ENCODE results near the gene TMEM201. TPM values are rescaled to one million over a fixed set of nuclear protein-coding genes. Genes with fewer than 3 reads are reported as not detected.

TMEM201 gene
- total and polyA plus RNA-seq, 4 donors: 1.5 to 3.5 (median 2.9) TPM

GRCh38 chr1:9610548-9610947 lies 21.8 kb downstream of the TMEM201 start:
- DNase-seq (ENCODE audit: low spot score): no peak
- H3K9me3 ChIP-seq (ENCODE audit: control insufficient read depth in 4 of 4, low read length in 3 of 4): no peaks in the 10 kb centered on the region
- H3K4me1 ChIP-seq (ENCODE audit: control insufficient read depth in 4 of 4, insufficient read depth in 4 of 4, low read length in 3 of 4): no peaks in the 10 kb centered on the region
- H3K9ac ChIP-seq (ENCODE audit: low read depth in 1 of 2, low read length in 2 of 2): no peak overlapping the region
- 94% methylated on average over 25 of the region's 25 CpGs for WGBS
- peaks cover 0 to 10% (median 2%) of the 10 kb centered on the region in 4 donors for H3K36me3 ChIP-seq (ENCODE audit: control insufficient read depth in 4 of 4, insufficient read depth in 3 of 4, low read depth in 1 of 4, low read length in 3 of 4)
- no peaks in the 10 kb centered on the region for H3K27me3 ChIP-seq (ENCODE audit: control insufficient read depth in 4 of 4, insufficient read depth in 4 of 4, low read length in 3 of 4)
- no peak overlapping the region for H3K4me3 ChIP-seq (ENCODE audit: low read depth in 1 of 3, low read length in 3 of 3)
- TF ChIP-seq SP1 (IDR thresholded peaks at IDR 0.05) (no peak), HNF4A (conservative IDR thresholded peaks at IDR 0.05) (no peak), FOXA2 (IDR thresholded peaks at IDR 0.05) (no peak), RXRA (IDR thresholded peaks at IDR 0.05) (no peak), RAD21 (IDR thresholded peaks at IDR 0.05) (no peak), NR2F2 (IDR thresholded peaks at IDR 0.05) (no peak), YY1 (IDR thresholded peaks at IDR 0.05) (no peak), EGR1 (IDR thresholded peaks at IDR 0.05; ENCODE audit: low read depth in 2 of 2) (no peak), REST (IDR thresholded peaks at IDR 0.05) (no peak), FOXA1 (IDR thresholded peaks at IDR 0.05) (no peak), TAF1 (conservative IDR thresholded peaks at IDR 0.05) (no peak), CTCF (IDR thresholded peaks at IDR 0.05; ENCODE audit: low read depth, low read length, missing input control) (no peak), GABPA (IDR thresholded peaks at IDR 0.05 in 1 of 2, conservative IDR thresholded peaks at IDR 0.05 in 1 of 2) (no peak), JUND (IDR thresholded peaks at IDR 0.05) (no peak), HNF4G (IDR thresholded peaks at IDR 0.05) (no peak)
- TF ChIP-seq, protein P1, sequence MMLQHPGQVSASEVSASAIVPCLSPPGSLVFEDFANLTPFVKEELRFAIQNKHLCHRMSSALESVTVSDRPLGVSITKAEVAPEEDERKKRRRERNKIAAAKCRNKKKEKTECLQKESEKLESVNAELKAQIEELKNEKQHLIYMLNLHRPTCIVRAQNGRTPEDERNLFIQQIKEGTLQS (IDR thresholded peaks at IDR 0.05): no peak
- TF ChIP-seq, protein P2, sequence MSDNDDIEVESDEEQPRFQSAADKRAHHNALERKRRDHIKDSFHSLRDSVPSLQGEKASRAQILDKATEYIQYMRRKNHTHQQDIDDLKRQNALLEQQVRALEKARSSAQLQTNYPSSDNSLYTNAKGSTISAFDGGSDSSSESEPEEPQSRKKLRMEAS (IDR thresholded peaks at IDR 0.05): no peak
- TF ChIP-seq, protein P3, sequence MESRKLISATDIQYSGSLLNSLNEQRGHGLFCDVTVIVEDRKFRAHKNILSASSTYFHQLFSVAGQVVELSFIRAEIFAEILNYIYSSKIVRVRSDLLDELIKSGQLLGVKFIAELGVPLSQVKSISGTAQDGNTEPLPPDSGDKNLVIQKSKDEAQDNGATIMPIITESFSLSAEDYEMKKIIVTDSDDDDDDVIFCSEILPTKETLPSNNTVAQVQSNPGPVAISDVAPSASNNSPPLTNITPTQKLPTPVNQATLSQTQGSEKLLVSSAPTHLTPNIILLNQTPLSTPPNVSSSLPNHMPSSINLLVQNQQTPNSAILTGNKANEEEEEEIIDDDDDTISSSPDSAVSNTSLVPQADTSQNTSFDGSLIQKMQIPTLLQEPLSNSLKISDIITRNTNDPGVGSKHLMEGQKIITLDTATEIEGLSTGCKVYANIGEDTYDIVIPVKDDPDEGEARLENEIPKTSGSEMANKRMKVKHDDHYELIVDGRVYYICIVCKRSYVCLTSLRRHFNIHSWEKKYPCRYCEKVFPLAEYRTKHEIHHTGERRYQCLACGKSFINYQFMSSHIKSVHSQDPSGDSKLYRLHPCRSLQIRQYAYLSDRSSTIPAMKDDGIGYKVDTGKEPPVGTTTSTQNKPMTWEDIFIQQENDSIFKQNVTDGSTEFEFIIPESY (IDR thresholded peaks at IDR 0.05): no peak
- no peak overlapping the region for H3K27ac ChIP-seq (ENCODE audit: low read depth in 1 of 2, low read length in 2 of 2)
